HG02938 (cell line): ENCODE results near the gene C10orf120.

Source experiments
- ATAC-seq: cut with Tn5 transposase; IDR thresholded peaks from one replicate; pipeline ENCODE4 v1.9.1; 2021; ENCODE audit warnings: mild to moderate bottlenecking, moderate library complexity; ENCODE audit not compliant: unreplicated experiment

C10orf120 gene

DNA sequence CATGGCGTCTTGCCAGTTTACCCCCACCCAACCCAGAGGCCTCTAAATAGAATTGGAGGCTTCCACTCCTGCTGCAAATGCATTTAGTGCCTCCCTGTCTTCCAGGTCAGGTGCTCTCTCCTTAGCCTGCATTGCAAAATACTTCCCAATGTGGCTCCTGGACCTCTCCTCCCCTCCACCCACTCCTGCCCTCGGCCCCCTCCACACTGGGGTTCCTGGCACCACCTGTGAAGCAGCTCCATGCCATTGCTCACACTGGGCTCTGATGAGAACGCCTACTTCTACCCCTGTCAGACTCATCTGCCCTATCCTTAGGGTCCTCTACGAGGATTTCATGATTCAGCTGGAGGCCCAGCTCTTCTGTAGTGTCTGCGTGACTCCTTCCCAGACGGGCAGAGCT, 37.4 kb downstream of the C10orf120 start:
- no peak for ATAC-seq

DNA sequence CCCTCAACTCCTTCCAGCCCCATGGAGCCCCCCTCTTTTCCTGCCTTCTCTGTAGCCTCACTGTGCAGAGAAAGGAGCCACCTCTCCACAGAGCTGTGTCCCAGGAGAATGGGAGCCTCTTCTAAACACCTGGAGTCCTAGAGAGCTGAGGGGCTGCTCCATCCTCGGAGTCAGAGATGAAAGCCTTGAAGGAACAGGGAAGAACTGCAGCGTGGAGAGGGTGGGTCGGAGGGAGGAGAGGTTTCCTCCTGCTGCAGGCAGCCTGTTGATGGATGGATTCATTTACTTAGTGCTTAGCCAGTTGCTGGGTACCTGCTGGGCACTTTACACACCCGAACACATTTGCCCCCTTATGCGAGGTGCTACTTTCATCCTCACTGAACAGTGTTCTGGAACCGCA, 39.0 kb downstream of the C10orf120 start:
- ATAC-seq, result no peak

DNA sequence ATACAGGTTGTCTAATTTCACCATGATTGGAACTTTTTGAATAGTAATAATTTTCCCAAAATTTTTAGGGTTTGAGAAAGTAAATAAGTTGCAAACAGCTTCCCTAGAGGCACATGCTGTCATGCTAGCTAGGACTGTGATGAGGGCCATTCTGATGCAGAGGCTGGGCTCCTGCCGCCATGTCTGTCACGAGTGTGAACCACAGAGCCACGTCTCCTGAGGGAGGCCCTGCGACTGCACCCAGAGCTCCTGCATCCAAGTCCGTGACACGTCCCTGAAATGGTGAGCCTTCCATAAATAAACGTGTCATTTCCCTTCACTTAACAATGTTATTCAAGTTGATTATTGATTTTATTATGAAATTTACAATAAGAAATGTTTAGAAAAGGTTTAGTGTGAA, 40.0 kb downstream of the C10orf120 start:
- no peak for ATAC-seq

DNA sequence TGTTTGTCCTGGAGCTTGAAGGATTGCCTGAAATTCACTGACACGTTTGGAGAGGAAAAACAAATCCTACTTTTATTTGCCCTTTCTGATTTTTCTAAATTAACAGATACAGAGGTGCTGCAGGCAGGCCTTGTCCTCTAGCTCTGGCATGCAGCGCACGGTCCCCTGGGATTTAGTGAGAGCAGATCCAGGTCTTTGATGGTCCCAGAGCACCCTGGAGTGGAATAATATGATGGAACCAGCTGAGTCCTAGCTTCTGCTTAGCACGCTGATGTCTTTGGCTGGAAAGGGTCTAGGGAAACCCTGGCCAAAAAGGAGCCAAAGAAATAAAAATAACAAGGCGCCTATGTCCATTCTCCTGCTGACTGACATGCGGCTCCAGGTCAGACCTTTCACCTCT, 40.5 kb downstream of the C10orf120 start:
- no peak for ATAC-seq

DNA sequence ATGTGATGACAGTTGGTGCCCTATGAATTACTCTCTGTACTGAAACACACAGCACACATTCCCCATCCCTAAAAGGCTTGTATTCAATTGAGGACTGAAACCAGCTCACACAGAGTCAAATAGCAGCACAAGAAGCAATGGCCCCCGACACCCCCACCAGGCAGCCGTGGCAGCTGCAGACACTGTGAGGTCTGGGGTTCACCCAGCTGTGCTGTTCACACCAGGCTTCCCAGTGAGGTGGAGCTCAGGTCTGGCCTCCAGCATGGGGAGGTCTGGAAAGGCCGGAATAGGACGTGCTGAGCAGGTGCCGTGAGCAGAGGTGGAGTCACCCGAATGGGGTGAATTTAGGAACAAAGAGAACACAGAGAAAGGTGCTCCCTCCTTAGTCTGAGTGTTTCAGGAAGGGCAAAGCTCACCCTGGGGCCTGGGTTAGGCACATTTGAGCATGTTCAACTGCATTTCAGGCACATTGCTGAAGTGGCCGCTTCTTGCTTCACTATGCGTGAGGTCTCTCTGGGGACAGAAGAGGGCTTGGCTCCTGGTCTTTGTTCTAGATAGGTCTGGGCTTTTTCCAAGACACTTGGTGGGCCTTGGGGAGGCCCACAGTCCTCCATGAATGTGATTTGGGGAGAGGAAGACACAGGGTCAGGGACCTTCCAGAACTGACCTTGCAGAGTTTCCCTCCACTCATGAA, 41.1 kb downstream of the C10orf120 start:
- ATAC-seq, result no peak

GRCh38 chr10:122657729-122658128, 41.9 kb downstream of the C10orf120 start:
- ATAC-seq, result no peak

- ATAC-seq, result no peak
These were observed 42.4 kb downstream of the C10orf120 start for GRCh38 chr10:122657255-122657654.

DNA sequence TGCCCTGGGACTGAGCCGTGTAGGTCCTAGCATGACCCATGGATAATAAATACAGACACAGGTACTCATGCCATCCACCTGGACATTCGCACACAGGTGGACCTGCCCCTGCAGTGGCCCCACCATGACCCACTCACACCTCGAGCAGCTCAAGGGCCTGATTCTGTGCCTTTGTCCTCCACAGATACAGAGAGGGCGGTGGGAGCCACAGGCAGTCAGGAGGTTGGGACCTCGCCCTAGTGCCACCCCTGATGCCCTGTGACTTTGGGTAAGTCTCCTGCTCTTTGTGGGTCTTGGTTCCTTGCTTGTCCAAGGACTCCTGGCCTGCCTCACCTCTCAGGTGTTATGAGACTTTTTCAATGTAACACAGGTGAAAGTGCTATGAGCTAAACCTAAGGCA, 42.9 kb downstream of the C10orf120 start:
- no peak for ATAC-seq

DNA sequence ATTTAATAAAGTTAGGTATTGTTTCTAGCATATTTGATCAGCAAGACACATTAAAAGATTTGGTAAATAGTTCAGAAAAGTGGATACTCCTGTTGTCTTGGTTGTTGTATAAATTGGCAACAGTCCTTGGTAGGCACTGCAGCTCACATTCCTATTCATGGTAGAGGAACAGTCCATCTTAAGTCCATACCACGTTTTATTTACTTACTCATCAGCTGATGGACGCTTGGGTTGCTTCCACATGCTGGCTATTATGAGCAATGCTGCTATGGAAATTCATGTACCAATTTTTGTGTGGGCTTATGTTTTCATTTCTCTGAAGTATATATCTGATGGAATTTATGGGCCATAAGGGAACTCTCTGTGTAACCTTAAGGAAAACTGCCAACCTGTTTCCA, 43.3 kb downstream of the C10orf120 start:
- no peak for ATAC-seq

GRCh38 chr10:122655524-122656307, 43.9 kb downstream of the C10orf120 start:
- ATAC-seq, result no peak

DNA sequence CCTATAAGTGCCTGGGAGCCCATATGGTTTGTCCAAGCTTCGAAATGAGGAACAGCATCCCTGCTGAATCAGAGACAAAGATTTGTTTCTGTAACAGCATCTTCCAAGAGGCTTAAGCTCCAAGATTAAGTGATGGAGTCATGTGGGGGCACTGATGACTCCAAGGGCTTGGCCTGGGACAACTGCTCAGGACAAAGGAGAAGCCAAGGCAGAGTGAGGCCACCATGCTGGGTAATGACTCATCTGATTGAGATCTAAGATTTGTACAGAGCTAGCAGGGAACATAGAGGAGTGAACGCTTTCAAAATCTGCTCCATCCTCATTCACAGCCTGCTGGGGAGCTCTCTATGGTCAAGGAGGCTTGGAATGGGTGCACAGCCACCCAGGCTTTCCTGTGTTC, 49.3 kb downstream of the C10orf120 start:
- ATAC-seq, result no peak

DNA sequence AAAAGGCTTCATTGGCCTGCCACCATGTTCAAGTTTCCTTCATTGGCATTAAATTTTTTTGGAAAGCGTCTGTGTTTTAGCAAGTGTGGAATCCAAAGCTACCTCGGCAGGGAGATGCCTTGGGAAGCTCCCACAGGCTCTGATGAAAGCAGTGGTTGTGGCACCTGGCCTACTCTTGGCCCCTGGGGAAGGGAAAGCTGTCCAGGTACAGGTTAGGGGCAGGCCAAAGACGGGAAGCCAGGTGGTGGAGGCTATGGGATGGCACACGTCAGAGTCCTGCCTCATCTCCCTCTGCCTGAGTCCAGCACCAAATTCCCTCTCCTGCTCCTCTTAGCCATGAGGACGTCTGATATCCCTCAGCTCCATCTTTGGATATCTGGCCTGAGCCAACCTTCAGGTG, 49.7 kb downstream of the C10orf120 start:
- ATAC-seq, result no peak

- no peak for ATAC-seq
These were observed 50.8 kb downstream of the C10orf120 start for GRCh38 chr10:122648599-122649428.
